OCI-LY7 (cell line): Measurements from ENCODE around the gene GREM1.

Experiments used
- CTCF ChIP-seq: fragments of 200-600 bp; sonication (generic); conservative IDR thresholded peaks from 2 replicates; pipeline ENCODE4 v1.5.1; 2014; ENCODE audit warnings: mild to moderate bottlenecking, antibody characterized with exemption, low read length, moderate library complexity, mixed read lengths
- EZH2phosphoT487 ChIP-seq: fragments of 200-600 bp; sonication (generic); IDR thresholded peaks from 2 replicates; pipeline ENCODE4 v1.6.1; 2018; ENCODE audit warnings: low read depth, borderline replicate concordance, mild to moderate bottlenecking, mixed run types, antibody characterized with exemption, low read length, moderate library complexity, mixed read lengths

- TF ChIP-seq CTCF, result no peak
- no peak for TF ChIP-seq EZH2phosphoT487
Measured at GRCh38 chr15:32738666-32739065, 20.9 kb downstream of the GREM1 start.
